Tracheal epithelial cell (primary cell): Measurements from ENCODE around the gene OR2A12. TPM values are rescaled to one million over a fixed set of nuclear protein-coding genes. Genes with fewer than 3 reads are reported as not detected.

Source experiments
- total RNA-seq: library from RNA; depleted of rRNA; stranded (reverse); fragments of >200 nt; gene quantifications from 2 replicates; pipeline ENCODE4 v1.2.1, GENCODE V29; 2014

OR2A12 gene
- total RNA-seq = under 0.01 TPM in 1 of 2 replicates, not detected in the other

GRCh38 chr7:144085978-144086377, at the start of gene OR2A12:
Gene OR2A12 (plus strand): TSS chr7:144086278. CDS start chr7:144095108, 8,830 bp downstream.

GRCh38 chr7:144048648-144049047, 37.4 kb upstream of the OR2A12 start, which contains the start of gene OR2A5:
Gene OR2A5 (plus strand): TSS chr7:144048948. CDS start chr7:144050402, 1,454 bp downstream.

GRCh38 chr7:144069511-144069910, 16.6 kb upstream of the OR2A12 start, which contains the start of gene OR2A25:
Gene OR2A25 (plus strand): TSS chr7:144069811. CDS start chr7:144074220, 4,409 bp downstream.

GRCh38 chr7:144109283-144109682, 23.2 kb downstream of the OR2A12 start, which contains the start of gene OR2A2:
Gene OR2A2 (plus strand): TSS chr7:144109583. CDS start chr7:144109583, 0 bp downstream.

GRCh38 chr7:144122876-144123275, 36.8 kb downstream of the OR2A12 start, which contains the start of gene OR2A14:
Gene OR2A14 (plus strand): TSS chr7:144123176. CDS start chr7:144129113, 5,937 bp downstream.

Other genes starting within 250 kb of the OR2A12 start
- gene TCAF1, start 184.1 kb upstream of the OR2A12 start, total RNA-seq = 23.4 and 27.7 TPM in 2 replicates
- gene OR2F2, start 151.0 kb upstream of the OR2A12 start, total RNA-seq = not detected in 2 replicates
- gene OR2F1, start 131.4 kb upstream of the OR2A12 start, total RNA-seq = not detected in 2 replicates
- gene OR6B1, start 86.0 kb upstream of the OR2A12 start, total RNA-seq = not detected in 2 replicates
- under 0.01 TPM in 1 of 2 replicates, not detected in the other for gene OR2A5, start 37.3 kb upstream of the OR2A12 start, total RNA-seq
- not detected in 2 replicates for gene OR2A25, start 16.5 kb upstream of the OR2A12 start, total RNA-seq
- not detected in 2 replicates for gene OR2A2, start 23.3 kb downstream of the OR2A12 start, total RNA-seq
- under 0.01 TPM in 1 of 2 replicates, not detected in the other for gene OR2A14, start 36.9 kb downstream of the OR2A12 start, total RNA-seq
- gene CTAGE4, start 97.2 kb downstream of the OR2A12 start, total RNA-seq = 2.4 TPM in 1 of 2 replicates, not detected in the other
- 9.4 and 12.5 TPM in 2 replicates for gene ARHGEF35, start 109.6 kb downstream of the OR2A12 start, total RNA-seq
- not detected in 2 replicates for gene OR2A42, start 153.3 kb downstream of the OR2A12 start, total RNA-seq
- gene OR2A7, start 178.5 kb downstream of the OR2A12 start, total RNA-seq = 0.85 and 1.7 TPM in 2 replicates
- 1.9 and 2.8 TPM in 2 replicates for gene CTAGE8, start 183.0 kb downstream of the OR2A12 start, total RNA-seq
- gene OR2A1, start 226.1 kb downstream of the OR2A12 start, total RNA-seq = not detected in 2 replicates